Dermis microvascular lymphatic vessel endothelial cell (primary cell): ENCODE results near the gene CRIM1. TPM values are rescaled to one million over a fixed set of nuclear protein-coding genes. Genes with fewer than 3 reads are reported as not detected.
A peak's percentile ranks its signal among the peaks of the same experiment; 100 is the strongest.

Experiments
- DNase-seq, 2 donors: peaks; one replicate each; pipeline versions ENCODE4 v3.0.0 to v3.0.0-alpha.2; 2010; ENCODE audit warnings: low read depth in 2 of 2
- total RNA-seq: library from RNA; depleted of rRNA; stranded (reverse); fragments of >200 nt; gene quantifications from 2 replicates; pipeline ENCODE4 v1.2.1, GENCODE V29; 2014

Gene CRIM1
- total RNA-seq, 1 donor from 2014 or later: 375 TPM

DNA sequence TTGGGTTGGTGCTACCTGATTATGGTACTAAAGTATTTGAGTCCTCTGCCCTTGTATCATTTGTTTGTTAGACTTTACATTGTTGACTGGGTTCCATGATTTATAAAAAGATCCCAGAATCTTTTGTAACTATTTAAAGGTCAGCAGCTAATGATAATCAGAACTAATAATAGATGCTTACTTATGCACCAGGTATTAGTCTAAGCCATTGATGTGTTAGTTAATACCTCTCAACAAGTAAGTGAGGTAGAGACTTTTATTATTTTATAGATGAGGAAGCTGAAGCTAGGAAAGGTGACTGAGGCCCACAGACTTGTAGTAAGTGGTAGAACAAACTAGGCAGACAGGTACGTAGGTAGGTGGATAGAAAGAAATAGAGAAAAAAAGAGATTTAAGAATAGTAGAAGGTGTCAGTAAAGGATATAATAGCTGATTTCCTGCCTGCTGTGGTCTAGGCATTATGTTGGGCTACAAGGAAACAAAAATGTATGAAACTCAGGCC lies 68.1 kb downstream of the CRIM1 start:
- DNase-seq: no peak

DNA sequence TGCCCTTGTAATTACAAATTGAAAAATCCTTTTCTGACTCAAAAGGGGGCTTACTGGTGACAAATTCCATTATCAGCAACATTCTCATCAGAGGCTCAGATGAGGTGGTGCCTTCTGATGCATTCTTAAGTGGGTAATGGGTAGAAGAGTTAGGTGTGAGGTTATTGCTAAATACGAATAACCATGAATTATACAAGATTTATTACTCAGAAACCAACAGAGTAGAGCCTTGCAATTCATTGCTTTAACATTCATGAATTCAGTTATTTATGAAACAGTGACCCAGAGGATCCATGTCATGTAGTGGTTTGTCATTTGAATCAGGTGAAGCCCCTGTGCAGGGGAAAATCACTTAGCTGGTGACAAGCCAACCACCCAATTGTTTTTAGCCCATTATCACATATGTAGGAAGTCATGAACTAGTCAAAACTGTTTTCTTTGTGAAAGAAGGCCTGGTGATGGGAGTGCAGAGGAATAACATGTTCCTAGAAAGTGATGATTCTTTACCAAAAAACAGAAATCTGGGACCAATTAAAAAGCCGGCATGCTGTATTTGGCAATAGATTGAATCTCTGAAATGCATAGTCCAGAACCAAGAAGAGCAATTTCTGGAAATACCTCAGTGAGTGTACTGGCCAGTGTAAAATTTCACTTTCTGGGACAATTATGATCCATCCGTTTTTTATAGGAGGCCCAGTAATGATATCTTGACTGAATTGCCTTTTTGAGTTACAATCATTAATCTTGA lies 70.2 kb downstream of the CRIM1 start:
- no peak for DNase-seq

DNA sequence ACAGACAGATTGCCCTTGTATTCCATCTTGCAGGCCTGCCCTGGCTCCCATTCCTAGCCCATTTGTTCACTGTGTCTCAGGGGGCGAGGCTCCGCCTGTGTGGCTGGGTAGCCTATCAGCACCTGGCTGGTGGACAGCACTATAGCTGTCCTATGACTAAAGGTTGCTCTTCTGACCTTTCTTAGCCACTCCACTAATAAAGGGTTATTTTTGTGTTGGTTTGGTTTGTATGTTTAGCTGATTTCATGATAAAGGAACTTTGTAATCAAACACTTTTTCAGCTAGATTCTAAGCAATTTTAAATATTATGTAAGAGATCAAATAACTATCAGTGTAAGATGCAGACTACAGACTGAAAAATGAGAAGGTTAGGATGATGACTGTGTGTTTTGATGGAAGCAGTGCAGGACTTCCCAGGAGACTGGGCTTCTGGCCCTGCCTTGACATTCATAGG lies 72.2 kb downstream of the CRIM1 start:
- no peak for DNase-seq

DNA sequence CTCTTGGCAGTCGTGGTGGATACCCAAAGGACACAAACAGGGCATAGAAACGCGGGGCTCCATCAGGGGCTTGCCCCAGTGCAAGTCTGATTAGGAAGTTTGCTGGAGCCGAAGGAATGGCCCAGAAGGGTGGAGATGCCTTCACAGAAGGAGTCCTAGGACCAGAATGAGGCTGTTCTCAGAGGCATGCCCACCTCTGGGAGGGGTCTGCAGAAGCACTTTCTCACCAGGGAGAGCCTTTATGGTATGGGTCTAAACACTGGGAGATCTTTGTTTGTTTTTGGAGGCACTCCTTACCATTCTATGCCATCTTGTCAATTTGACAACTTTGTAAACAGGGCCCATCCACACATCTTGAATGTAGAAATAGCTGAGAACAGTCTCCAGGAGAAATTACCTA lies 75.0 kb downstream of the CRIM1 start:
- no peak for DNase-seq

DNA sequence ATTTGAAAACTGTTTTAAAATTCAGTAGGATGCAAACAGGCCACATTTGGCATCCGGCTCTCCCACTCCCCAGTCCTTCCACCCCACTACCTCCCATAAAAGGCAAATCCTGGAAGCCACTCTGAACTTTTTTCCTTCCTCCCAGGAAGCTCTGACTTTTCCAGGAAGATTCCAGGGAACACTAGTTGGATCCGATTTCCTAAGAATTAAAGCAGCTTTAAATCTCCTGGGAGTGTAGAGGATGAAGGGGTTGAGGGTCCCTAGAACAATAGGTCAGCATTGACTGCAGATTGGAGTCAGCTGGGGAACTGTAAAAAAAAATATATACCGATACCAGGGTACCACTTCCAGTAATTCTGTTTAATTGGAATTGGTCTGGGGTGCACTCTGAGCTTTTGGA lies 76.9 kb downstream of the CRIM1 start:
- DNase-seq: no peak

DNA sequence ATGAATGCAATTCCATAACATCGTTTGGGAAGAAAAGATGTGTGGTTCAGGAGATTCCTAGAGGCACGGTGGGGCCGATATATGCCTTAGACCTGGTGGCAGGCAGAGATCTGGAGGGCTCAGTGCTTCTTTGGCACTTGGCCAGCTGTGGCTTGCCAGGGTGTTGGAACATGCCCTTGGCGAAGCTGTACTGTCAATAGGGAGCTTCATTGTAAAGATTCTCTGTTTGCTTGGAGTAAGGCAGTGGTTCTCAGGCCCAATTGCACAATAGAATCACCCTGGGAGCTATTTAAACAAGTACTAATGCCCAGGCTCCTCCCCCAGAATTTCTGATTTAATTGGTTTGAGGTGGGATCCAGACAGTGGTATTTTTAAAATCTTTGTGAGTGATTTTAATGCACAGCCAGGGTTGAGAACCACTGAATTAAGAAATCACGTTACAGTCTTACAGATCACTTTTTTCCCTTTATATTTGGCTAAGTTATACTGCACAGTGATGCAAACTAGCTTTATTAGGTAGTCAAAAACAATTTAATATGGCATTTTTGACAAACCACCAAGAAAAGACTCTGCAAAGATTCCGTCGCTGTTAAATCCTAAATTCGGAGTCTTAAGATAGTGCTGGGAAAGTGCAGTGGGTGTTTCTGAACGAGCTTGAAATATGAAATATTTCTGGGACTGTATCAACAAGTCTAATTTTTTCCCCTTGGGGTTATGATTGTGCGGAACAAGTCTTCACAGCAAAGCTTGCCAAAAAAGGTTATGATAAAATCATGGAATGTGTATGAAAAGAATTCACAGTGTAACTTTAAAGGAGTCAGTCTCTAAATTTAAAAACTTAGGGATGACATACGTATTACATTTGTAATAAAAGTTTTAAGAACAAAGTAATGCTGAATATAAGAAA lies 78.0 kb downstream of the CRIM1 start:
- DNase-seq: no peak

DNA sequence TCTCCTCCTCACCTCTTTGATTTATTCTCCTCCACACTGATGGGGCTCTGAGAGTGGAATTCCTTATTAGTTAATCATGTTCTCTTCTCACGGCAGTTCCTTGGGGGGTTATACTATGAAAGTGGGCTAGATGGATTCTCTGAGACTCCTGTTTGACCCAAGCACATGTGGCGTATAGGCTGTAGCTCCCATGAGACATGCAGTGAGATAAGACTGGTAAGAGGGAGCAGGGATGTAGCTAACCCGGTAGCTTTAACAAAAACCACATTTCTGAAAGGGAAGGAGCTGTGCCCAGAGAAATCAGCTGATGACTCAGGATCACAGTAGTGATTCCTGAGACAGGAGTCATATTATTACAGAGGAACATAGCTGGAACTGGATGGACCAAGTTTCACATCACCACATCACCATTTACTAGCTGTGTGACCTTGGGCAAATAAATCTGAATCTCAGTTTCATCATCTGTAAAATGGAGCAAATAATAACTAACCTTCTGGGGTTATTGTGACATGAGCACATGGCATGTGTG lies 82.9 kb downstream of the CRIM1 start:
- DNase-seq: peak in 1 of 2 donors; percentile 68

DNA sequence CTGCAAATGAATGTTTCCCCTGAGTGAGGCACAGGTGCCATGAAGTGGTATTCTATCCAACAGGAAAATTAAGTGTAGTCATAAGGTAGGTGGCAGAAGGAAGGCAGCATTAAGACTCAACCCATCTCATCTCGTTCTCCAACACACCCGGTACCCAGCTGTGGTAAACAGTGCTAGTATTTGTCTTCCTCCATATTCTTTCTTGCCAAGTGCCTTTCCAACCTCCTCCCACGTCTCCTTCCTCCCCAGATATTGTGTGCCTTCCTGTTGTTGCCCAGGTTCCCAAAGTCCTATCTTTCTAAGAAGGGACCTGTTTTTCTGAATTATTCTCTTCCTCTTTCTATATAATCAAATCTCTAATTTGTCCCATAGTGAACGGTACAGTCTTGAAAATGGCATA lies 83.5 kb downstream of the CRIM1 start:
- peak in 1 of 2 donors; percentile 49 for DNase-seq

DNA sequence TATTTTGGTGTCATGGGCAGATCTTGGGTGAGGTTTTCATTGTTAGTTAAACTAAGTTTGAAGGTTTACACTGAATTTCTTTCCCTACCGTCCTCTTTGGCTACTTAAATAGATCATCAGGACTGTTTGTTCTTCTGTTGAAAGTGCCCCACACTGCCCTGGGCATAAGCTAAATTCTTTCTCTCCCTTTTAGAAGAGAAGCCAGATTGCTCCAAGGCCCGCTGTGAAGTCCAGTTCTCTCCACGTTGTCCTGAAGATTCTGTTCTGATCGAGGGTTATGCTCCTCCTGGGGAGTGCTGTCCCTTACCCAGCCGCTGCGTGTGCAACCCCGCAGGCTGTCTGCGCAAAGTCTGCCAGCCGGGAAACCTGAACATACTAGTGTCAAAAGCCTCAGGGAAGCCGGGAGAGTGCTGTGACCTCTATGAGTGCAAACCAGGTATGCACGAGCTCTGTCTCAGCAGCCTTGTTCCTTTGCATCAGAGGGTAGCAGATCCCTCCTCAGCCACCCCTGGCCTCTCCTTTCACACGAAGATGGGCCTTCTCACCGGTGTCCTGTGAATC lies 85.6 kb downstream of the CRIM1 start:
- no peak for DNase-seq

DNA sequence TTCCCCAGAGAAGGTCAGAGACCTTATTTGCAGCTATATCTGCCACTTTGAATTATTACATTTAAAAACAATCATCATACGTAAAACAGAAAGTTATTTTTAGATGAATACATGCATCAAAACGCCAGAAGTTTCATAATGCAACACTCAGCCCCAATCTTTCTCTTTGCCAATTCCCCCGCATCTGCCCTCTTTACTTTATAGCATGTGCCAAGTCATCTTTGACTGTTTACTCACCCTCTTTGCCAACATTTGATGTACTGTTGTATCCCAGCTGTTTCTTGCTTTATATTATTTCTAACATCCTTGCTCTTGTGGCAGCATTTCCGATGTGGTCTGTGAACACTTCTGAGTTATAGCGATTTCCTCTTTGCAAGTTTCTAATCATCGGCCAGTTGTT lies 86.2 kb downstream of the CRIM1 start:
- peak in 1 of 2 donors; percentile 45 for DNase-seq

DNA sequence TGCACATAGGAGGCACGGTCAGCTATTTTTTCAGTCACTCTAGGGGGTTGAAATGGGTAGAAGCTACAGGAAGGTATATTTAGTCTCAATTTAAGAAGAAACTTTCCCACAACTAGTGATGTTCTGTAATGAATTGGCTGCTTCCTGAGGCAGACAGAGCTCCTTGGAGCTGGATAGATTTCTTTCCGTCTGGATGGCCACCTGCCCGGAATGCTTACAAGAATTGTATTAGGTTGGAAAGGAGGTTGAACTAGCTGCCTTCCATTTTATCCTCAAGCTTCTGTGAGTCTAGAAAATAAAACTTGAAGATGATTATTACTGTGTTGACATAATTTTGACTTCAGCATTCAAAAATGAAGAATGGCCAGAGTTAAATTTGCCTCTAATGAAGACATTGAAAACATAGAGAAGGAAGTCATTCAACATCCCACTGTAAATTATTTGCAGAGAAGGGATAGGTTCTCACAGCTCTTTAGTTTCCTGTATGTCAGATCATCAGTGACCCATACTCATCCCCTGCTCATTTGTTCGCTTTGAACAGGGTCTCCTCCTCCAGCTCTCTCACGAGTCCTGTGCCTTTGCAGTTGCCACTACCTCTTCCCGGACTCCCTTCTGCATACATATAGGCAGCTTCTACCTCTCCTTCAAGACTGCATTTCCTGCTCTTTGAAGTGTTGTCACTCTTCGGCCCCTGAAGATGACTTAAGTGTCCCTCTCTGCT lies 88.8 kb downstream of the CRIM1 start:
- no peak for DNase-seq

DNA sequence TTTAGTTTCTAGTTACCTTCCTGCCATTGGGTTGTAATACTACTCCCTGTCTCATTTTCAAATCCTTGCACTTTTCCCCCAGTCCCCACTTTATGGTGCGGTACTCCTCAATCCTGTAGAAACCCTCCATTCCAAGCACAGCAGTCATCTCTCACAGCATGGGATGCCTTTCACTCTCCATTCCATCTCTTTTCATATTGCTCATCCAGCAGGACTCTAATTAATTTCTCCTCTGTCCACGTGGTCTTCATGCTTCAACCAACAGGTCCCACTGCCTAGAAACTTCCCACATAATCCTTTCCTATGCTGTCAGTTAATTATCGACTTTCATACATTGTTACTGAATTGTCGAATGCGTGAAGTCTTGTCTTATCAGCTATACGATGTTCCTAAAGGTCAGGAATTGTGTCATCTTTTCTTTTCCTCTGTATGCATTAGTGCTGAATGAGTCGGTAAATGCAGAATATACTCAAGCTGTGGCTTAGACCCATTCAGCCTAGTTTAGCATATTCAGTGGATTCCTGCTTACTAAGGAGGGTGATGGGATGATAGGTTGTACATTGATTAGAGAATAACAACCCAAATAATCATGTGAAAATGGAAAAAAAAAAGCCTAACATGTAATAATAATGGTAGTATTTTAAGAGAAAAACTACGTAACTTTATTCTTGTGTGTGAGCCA lies 89.7 kb downstream of the CRIM1 start:
- DNase-seq: no peak

DNA sequence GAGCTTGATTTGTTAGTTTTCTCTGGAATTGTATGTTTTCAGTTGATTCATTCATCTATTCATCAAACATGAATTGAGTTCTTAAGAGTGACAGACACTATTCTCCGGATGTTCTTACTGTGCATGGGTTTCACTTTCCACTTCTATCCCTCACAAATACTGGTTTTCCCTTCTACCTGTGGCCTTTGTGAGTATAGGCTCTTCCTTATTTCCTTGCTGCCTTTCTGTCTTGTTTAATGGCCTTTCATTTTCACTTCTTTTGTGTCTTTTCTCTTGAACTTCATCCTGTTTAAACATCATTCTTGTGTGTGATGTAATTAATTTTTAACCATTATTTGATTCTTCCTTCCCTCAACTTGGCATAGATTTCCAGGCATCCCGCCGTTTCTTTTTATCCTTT lies 90.7 kb downstream of the CRIM1 start:
- no peak for DNase-seq

DNA sequence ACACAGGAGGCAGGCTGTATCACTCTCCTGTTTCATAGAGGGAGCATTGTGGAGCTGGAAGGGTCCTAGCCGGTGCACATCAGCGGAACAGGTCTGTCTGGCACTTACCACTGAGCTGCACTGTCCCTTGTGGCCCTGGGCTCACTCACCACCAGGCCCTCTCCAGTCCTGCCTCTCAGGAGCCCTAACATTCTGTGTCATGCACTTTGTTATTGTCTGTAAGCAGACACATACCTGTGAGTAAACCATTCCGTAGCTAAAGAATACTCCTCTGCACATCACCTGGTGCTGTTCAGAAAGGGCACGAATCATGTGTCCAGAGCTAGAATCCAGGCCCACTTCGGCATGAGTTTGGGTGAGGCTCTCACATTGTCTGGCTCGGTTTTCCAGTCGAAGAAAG lies 93.6 kb downstream of the CRIM1 start:
- DNase-seq: no peak

DNA sequence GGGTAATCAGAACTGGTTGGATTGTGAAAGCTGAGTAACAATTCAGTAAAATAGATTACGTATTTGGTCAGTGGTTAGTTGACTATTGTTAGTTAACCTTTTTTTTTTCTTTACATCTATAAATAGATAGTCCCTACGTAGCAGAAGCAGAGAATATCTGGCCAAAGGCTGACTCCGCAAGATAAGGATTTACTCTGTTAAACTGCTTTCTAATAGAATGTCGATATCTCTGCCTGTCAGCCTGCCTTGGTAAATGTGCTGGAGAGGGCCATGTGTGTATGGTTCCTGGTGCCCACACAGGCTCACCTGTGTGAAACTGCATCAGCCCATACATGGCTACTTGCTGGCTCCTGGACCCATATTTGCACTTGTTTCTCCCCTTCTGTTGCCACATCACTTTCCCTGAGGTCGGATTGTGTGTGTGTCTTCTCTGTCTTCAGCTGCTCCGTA lies 94.4 kb downstream of the CRIM1 start:
- DNase-seq: peak in 1 of 2 donors; percentile 44

DNA sequence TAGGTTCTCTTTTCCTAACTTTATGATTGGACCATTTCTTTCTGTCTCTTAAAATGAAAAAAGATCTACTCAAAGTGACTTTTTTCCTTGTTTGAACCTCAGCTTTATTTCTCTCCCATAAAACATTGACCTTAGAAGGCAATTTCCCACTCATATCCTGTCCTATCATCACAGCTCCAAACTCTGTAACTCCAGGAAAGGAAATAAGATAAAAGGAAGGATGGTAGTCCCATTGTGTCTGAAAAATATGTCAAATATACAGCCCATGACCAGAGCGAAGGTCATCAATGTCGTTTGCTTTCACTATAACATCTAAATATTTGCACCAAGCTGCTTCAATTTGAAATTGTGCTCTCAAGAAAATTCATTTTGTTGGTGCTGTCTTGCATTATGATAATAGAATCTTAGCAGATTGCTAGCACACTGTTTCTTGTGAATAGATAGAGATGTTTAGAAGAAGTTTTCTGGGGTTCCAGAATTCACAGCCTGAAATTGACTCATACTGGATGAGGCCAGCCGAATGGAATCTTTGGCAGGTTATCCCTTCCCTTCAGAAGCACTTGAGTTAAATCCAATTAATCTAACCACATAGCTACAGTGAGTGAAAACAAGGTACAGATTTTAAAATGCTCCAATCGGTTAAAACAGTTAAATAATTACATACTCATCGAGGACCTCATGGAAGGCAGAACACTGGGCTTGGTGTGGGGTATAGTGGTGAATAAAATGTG lies 95.1 kb downstream of the CRIM1 start:
- peak; percentile 67 to 75 for DNase-seq

DNA sequence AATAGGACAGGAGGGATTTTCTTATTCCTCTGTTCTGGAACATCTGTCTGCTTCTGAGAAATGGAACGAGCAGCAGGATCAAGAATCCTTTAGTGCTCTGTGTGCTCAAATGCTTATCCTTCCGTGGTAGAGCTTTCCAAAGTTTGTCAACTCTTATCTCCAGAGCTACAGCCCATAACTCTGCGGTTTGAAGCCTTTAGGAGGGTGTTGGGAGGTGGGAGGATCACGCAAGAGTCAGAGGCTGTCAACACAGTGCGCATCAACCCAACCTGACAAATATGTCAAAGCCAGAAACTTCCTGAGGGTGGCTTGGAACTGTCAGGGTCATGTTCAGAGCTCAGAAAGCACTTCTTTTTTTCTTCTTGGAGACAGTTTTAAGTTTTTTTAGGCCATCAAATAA lies 95.9 kb downstream of the CRIM1 start:
- no peak for DNase-seq

DNA sequence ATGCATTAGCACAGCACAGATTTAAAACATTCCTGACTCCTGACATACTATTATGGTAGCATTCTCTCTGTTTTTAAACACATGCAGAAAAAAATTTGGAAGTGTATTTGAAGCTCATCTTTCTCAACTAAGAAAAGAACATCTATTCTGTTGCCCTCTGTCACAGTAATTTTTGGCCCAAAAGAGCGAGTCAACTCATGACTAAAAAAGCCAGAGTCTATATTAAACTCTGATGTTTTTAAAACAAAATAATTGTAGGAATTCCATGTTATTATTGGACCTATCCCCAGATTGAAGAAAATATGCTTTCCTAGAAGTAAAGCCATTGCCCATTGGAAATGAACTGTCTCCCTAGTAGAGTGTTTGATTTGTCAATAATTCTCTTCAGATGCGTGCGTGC lies 96.7 kb downstream of the CRIM1 start:
- peak in 1 of 2 donors; percentile 54 for DNase-seq

DNA sequence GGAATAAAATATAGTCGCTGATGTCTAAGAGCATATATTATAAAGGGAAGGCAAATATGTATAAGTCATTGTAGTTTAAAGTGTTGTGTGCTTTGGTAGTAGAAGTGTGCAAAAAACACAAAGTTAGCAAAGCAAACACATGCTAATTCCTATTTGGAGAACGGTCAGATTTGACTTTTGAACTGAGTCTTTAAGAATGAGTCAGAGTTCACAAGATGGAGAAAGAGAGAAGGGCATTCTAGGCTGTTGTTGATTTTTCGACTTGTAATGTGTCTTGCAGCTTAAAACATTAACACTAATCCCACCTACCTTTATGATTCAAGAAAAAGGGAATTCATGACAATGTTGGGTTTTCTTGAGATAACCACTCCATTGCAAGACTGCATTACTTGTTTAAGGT lies 98.1 kb downstream of the CRIM1 start:
- DNase-seq: no peak

DNA sequence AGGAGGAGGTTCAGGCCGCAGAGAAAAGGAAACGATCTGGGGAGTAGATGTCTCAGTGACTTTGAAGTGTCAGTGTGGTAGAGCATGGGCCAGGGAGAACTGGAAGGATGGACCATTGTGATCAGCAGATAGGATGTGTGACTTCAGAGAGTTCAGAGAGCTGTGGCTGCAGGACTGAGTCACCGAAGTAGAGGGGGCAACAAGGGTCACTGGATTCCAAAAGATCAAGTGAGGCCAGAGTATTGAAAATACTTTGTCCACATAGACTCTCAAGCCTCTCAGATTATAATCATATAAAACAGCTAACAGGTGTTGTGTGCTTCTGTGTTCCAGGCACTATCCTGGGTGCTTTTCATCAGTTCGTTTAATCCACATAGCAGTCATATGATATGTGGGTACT lies 99.4 kb downstream of the CRIM1 start:
- DNase-seq: peak in 1 of 2 donors; percentile 65
